GM21717 (cell line): Measurements from ENCODE around the gene POM121L2.
"Not testable (repeated sequence)": the region's sequence is repeated elsewhere in the genome, so short reads cannot be mapped to it uniquely, and the experiment has no call there.

ENCODE experiments used
- ATAC-seq: cut with Tn5 transposase; IDR thresholded peaks from one replicate; pipeline ENCODE4 v1.9.1; 2021; ENCODE audit warnings: mild to moderate bottlenecking, moderate library complexity; ENCODE audit not compliant: unreplicated experiment

The POM121L2 gene

DNA sequence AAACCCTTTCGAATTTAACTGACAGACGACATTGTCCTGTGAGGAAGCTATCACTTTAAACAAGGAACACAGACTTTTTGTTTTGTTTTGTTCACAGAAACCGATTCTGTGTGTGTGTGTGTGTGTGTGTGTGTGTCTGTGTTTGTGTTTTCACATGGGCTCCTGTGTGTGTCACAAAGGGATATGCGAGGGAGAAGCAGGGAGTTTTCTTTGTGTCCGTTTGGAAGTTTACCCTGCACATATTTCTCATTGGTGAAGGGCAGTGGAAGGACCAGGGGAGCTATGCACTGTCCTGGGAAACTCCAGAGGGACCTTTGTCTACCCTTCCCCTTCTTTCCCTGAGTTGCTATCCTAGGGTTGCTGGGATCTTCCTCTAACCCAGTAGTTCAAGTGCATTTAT lies 17.7 kb downstream of the POM121L2 start:
- no peak for ATAC-seq

DNA sequence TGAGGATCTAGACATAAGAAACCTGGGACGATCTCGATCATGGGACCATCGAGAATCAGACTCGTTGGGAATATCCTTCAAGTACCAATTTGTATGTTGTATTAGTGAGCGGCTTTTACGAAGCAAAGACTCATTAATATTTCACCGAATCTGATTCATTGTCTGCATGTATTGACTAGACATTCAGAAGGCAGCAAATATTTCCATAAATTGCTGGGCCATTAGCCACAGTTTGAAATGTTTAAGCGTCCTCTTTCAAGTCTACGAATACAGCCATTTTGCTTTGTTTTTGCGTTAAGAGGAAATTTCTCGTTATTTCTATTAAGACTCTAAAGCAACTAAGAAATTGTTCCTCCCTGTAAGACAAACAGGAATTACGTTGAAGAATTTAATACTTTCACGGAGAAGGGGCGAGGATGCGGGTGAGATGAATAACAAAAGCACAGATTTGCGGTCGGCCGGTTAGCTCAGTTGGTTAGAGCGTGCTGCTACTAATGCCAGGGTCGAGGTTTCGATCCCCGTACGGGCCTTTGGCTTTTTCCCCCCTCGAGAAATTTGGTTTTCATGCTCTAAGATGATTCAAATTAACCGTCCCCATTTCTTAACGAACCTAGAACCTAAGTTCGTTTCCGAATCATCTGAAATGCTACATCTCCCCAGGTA lies 18.5 kb downstream of the POM121L2 start:
- ATAC-seq, result no peak

DNA sequence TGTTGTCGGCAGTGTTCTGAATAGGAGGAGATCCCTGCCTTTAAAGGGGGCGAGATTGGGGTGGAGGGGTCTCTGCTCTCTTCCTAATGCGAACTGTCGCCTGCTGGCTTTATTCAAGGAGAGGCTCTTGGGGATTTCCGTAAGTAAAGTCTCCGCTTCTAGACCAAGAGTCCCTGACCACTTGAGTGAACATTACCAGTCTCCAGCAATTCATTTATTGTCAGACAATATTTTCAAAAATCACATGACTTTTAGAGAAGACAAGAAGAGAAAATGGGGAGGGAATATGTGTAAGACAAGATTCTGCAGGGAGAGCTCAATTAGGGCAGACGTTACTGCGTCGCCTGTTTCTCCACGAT lies 21.2 kb downstream of the POM121L2 start:
- no peak for ATAC-seq

DNA sequence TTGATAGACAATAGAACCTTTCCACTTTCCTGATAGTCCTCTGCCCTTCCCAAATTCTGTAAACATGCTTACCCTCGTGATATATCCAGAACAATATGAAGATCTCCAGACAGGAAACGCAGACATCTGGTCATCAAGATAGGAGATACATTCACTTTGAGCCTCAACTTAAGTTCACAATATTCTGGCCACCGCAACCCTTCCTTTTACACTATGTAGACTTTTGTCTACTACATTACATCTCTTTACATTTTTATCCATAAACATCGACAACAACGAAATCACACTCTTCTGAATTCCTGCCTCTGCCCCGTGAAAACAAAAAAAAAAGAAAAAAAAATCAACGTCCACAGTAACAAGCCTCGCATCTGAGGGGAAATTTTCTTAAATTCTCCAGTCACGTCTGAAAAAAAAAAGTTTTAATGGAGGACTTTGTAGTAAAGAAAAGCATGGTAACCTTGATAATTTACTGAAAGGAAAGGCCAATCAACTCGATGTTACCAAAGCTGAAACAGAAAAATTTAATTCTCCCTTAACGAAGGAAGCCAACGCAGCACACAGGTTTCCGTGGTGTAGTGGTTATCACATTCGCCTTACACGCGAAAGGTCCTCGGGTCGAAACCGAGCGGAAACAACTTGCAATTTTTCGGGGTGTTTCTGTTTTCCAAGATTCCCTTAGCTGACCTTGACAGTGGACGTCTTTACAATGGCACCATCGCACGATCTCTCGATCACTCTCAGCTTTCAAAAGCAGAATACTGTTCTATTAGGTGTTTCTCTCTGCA lies 21.8 kb downstream of the POM121L2 start:
- ATAC-seq, result no peak

DNA sequence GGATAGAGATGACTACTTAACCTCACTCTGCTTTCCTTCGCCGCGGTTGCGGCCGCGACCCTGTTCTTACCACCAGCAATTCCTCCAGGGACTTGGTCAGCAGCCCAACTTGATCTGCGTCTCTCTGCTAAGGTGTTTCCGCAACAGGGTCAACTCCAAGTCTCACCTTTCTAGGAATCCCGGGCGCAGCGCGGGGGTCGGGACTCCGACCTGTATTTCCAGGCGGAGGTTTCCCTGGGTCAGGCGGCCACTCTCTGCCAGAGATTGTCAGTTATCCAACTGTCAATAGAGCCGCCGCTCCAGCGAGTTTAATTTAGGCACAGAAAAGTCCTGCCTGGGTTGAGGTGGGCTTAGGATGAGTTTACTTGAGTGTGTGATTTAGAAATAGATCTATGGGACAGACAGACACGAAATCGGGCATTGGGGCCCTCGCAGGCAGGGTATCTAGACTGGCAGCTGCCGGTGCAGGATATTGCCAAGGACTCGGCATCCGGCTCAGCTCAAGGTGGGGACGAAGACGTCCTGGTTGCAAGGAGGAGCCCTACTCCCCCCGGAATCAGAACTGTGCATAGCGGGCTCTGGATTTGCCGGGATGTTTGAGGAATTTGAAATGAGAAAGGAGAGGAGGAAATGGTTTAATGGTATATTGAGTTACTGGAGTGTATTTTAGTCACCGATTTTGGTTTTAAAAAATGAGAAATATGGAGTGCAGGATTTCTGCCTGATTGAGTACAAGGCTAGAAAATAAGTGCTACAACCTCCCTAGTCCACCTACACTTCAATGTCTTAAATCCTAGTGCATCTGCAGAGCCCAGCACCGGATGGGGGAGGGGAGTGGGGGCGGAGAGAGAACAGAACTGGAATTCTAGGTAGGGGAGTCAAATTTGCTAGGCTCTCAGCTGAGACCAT lies 23.7 kb downstream of the POM121L2 start:
- ATAC-seq, result no peak

DNA sequence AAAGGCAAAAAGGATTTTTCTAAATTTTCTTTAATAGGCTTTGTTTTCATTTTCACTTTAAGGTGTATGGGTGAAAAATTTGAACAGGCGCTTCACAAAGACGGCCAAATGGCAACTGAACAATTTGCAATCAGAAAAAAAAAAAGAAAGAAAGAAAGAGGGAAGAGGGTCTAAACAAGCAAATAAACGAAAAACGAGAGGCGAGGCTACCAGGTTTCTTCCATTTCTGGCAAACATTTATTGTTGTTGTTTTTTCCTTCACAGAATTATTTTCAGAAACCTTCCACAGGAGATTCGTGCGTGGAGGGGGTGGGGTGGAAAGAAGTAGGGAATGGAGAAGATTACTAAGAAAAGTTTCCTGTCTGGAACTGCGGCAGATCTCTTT lies 24.3 kb downstream of the POM121L2 start:
- no peak for ATAC-seq

DNA sequence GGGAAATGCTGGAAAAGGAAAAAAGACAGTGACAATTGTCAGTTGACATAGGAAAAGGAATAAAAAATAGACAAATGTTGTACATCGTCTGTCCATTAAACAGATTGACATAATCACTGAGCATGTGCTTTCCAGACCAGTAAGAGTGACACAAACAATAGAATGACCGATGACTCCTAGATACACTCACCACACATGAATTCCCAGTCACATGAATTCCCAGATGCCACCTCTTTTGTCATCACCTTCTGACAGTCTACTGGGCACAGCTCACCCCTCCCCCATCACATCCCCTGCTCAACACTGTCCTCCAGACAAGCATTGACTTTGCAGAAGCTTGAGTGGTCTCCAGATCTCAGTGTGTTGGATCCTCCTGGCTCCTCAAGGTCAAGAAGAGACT lies 25.9 kb downstream of the POM121L2 start:
- no peak for ATAC-seq

DNA sequence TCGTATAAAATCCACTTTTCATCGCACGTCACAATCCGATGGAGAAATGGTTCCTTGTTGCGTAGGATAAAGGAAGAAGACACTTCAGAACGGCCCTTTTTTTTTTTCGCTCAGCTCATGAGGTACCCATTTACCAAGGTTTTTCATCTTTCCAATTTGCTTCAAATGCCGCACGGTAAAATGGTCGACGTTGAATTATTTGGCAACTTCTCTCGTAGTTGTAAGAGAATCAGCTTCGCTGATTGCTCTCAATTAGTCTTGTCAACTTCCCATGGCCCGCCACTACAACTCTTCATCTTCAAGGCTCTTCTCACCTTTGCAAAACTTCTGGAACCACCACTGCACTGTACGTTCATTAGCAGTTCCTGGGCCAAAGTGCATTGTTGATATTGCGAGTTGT lies 28.8 kb downstream of the POM121L2 start:
- ATAC-seq, result no peak

DNA sequence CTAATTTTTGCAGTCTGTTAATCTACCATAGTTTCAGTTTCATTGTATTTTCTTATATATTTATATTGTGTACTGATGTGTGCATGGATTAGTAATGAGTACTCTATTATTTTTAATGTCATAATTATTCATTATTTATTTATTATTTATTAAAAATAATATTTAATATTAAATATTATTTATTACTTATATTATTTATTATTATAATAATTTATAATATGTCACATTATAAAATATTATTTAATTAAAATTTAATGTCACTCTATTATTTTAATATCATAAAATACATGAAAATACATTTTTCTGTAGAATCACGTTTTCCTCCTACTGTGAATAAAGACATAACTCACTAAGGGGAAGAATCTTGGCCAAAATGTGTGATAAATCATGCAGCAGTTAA lies 30.5 kb downstream of the POM121L2 start:
- ATAC-seq, result no peak

DNA sequence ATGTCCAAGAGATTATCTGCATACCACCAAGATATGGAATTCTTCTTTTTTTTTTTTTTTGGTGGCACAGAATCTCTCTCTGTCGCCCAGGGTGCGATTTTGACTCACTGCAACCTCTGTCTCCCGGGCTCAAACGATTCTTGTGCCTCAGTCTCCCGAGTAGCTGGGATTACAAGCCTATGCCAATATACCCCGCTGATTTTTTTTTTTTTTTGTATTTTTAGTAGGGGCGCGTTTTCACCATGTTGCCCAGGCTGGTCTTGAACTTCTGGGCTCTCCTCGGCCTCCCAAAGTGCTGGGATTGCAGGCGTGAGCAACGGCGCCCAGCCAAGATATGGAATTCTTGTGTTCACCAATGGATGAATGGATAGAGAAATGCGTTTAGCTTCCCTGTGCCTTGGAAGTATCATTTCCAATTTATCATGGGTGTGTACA lies 31.0 kb downstream of the POM121L2 start:
- no peak for ATAC-seq

DNA sequence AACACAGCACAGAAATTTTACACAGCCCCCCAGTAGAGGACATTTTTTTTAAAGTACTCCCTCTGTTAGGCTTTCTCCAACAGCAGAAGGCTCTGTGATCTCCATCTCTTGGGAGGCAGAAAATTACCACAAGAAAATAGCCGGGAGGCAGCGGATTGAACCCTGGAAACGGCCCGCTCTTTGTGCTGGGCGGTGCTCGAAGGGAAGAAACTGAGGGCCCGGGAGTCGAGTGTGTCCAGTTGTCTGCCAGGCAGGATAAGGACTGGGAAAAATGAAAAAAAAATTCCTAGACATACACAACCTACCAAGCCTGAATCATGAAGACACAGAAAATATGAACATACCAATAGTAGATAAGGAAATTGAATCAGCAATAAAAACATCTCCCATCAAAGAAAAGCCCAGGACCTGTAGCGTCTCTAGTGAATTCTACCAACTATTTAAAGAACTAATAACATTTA lies 31.5 kb downstream of the POM121L2 start:
- no peak for ATAC-seq

DNA sequence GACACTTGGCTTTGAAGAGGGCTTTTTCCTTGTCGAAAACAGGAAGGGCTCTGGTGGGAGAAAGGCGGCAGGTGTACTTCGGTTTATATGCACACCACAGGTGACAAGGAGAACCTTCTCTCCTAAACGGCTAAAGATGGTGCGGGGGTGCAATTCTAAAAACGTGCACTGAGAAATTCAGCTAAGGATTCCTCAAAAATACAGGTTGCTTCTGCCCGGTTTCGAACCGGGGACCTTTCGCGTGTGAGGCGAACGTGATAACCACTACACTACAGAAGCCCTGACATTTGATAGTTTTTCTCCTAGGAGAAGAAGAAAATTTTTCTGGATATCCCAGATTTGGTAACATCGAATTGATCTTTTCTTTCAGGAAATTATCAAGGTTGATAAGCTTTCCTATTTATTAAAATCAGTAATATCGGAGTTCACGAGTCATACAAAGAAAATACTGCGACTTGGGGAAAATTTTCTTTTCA lies 32.0 kb downstream of the POM121L2 start:
- no peak for ATAC-seq

DNA sequence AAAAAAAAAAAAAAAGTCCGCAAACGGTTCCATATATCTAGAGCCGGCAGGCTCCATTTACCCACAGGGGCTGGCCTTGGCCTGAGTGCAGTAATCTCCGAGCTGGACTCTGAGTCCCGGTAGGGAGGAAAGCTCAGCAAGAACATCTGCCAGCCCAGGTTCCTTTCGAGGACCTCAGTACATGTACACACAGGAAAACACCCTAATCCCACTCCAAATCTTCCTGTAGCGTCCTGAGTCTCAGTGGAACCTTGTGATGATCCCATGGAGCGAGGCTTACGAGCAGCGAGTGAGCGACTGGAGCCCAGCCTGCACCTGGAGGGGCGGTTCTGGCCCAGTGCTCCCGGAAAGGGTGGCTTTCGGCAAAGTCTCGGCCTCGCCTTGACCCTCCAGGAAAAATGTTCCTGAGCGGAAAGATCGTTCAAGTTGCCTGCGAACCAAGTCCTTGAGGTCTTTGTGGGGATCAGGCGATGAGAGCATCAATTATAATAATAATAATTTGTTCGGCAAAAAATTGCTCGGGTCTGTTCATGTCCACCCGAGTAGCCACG lies 32.5 kb downstream of the POM121L2 start:
- no peak for ATAC-seq

DNA sequence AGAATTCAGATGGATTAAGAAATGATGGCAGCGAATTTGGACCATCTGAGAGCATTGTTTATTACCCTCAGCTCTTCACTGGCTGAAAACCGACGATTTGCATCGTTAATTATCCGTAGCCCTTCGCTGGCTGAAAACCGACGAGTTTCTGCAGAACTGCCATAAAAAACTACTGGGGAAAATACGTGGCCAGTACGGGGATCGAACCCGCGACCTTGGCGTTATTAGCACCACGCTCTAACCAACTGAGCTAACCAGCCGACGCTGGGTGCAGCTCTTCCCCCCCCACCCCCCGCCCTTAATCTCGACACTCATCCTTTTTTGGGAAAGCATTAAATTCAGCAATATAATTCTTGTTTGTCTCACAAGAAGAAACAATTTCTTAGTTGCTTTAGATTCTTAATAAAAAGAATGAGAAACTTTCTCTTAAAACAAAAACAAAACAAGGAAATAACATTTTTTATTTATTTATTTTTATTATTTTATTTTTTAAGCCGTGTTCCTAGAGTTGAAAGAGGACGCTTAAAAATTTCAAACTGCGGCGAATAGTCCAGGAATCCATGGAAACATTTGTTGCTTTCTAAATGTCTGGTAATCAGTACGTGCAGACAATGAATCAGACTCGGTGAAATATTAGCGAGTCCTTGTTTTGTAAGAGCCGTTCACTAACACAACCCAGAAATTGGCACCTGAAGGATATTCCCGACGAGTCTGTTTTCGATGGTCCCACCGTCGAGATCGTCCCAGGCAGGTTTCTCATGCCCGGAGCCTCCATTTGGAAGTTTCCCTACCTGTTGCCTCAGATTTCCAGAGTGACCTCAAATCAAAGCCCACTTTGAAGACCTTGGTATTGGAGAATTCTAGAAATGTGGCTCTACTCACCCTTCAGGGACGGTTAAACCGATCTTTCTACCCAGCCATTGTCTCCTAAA lies 36.8 kb downstream of the POM121L2 start:
- no peak for ATAC-seq

DNA sequence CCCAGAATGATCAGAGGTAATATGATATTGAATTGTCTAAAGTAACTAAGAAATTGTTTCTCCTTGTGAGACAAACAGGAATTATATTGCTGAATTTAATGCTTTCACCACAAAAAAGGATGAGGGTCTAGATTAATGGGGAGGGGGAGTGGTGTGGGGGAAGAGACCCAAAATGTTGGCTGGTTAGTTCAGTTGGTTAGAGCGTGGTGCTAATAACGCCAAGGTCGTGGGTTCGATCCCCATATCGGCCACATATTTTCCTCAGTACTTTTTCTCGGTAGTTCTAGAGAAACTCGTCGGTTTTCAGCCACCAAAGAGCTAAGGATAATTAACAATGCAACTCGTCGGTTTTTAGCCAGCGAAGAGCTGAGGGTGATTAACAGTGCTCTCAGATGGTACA lies 38.3 kb downstream of the POM121L2 start:
- ATAC-seq, result no peak

DNA sequence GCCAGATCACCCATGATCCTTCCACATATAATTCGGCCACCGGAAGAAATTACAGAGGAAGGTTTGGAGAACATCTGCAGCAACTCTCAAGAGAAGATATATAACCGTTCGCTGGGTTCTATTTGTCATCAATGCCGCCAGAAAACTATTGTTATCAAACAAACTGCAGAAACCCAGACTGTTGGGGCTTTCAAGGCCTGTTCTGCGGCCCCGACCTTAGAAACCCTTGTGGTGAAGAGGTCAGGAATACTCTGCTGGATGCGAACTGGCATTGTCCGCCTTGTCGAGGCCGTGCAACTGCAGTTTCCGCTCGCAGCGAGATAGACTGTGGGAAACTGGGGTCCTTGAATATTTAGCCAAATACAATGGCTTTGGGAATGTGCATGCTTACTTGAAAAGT lies 43.3 kb downstream of the POM121L2 start:
- ATAC-seq, result no peak

DNA sequence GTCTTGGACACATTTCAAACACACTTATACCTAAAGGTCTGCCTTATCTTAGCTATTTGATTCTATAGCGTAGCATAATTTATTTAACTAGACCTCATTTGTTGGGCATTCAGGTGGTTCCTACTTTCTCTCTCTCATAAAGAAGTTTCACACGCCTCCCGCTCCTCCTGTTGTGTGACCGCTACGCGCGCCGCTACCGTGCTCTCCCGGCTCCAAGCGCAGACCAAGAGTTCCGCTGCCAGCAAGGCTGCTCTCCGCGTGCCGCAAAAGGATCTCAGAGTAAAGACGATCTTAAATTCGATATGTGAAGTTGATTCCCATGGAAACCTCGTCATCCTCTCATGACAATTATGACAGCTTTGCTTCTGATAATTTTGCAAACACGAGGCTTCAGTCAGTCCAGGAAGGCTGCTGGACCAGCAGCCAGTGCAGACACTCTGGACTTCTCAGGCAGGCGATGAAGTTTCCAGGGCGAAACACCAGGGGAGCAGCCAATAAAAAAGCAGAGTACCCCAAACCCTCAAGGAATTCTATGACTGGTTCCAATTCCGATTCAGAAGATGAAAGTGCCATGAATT lies 44.1 kb downstream of the POM121L2 start:
- ATAC-seq, result no peak

DNA sequence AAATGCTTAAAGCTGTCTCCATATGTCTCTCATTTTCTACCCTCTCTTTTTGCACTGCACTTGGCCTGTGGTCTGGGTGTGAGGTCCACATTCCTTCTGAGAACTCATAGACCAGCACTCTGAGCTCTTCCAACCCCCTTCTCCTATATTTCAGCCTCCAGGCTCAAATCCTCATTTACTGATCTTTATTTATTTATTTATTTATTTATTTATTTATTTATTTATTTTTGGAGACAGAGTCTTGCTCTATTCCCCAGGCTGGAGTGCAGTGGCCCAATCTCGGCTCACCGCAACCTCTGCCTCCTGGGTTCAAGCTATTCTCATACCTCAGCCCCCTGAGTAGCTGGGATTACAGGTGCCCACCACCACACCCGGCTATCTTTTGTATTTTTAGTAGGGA lies 45.1 kb downstream of the POM121L2 start:
- not testable (repeated sequence) for ATAC-seq

DNA sequence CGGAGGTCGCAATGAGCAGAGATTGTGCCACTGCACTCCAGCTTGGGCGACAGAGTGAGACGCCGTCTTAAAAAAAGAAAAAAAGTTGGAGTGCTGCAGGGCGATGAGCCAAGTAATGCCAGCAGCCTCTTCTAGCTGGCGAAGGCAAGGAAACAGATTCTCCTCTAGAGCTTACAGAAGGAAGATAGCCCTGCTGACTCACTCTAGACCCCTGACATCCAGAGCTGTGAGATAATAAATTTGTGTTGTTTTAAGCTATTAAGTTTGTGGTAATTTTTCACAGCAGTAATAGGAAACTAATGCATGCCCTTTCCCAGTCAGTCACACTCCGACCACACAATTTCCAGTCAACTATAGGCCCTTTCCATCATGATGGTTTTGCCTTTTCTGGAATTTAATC lies 48.2 kb downstream of the POM121L2 start:
- ATAC-seq, result no peak
